NT2/D1 (cell line): Measurements from ENCODE around the gene CAPZB.

Experiments
- DNase-seq: peaks from one replicate; pipeline ENCODE4 v3.0.0-alpha.2; 2011; ENCODE audit warnings: low read depth, low spot score
- H3K27me3 ChIP-seq: 2 replicates; pipeline ENCODE4 v1.6.0; 2011; ENCODE audit warnings: mild to moderate bottlenecking; ENCODE audit not compliant: insufficient read length, insufficient read depth
- H3K36me3 ChIP-seq: 2 replicates; pipeline ENCODE4 v1.6.1; 2011; ENCODE audit warnings: mild to moderate bottlenecking, low read length, mixed read lengths; ENCODE audit not compliant: insufficient read depth, insufficient read length
- H3K4me1 ChIP-seq: 2 replicates; pipeline ENCODE4 v1.5.1; 2011; ENCODE audit not compliant: insufficient read depth, insufficient read length
- H3K4me3 ChIP-seq: 2 replicates; pipeline ENCODE4 v1.5.1; 2011; ENCODE audit warnings: low read depth; ENCODE audit not compliant: insufficient read length
- H3K9ac ChIP-seq: 2 replicates; pipeline ENCODE4 v1.6.0; 2011; ENCODE audit warnings: low read depth; ENCODE audit not compliant: insufficient read length
- H3K9me3 ChIP-seq: 2 replicates; pipeline ENCODE4 v1.5.1; 2011; ENCODE audit warnings: mild to moderate bottlenecking, low read length; ENCODE audit not compliant: insufficient read depth
- SUZ12 ChIP-seq: IDR thresholded peaks from 2 replicates; pipeline ENCODE4 v1.6.1; 2011; ENCODE audit not compliant: insufficient read length, insufficient read depth; ENCODE audit errors: extremely low read depth
- YY1 ChIP-seq: IDR thresholded peaks from 2 replicates; pipeline ENCODE4 v1.6.1; 2011; ENCODE audit not compliant: insufficient read length, insufficient read depth
- ZNF274 ChIP-seq: IDR thresholded peaks from 2 replicates; pipeline ENCODE4 v1.6.1; 2011; ENCODE audit warnings: mild to moderate bottlenecking, low read depth, low read length

CAPZB gene

DNA sequence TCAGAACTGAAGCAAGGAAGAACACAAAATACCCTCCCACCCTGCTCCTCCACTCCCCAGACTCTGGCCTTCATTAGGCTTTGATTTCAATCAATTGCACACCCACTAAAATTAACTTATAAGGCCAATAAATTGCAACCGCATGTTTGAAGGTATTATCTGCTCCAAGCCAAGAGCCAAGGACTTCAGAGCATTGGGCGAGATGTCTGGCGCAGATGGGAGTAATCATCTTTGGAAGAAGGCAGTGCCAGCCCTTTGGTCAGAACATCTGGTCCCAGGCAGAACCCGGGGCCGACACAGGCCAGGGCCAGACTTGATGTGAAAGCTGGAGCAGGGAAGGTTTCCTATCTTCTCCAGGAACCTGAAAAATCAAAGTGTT lies 113.2 kb downstream of the CAPZB start:
- Histone ChIP-seq H3K27me3 (no peaks in the 10 kb centered on the region), H3K9ac (no peak overlapping the region), H3K4me1 (no peaks in the 10 kb centered on the region), H3K4me3 (no peak overlapping the region), H3K9me3 (peaks cover 7% of the 10 kb centered on the region; the same call in 1 of the 2 replicates), H3K36me3 (peaks cover 74% of the 10 kb centered on the region)
- TF ChIP-seq SUZ12 (no peak), ZNF274 (no peak)
- DNase-seq: no peak

DNA sequence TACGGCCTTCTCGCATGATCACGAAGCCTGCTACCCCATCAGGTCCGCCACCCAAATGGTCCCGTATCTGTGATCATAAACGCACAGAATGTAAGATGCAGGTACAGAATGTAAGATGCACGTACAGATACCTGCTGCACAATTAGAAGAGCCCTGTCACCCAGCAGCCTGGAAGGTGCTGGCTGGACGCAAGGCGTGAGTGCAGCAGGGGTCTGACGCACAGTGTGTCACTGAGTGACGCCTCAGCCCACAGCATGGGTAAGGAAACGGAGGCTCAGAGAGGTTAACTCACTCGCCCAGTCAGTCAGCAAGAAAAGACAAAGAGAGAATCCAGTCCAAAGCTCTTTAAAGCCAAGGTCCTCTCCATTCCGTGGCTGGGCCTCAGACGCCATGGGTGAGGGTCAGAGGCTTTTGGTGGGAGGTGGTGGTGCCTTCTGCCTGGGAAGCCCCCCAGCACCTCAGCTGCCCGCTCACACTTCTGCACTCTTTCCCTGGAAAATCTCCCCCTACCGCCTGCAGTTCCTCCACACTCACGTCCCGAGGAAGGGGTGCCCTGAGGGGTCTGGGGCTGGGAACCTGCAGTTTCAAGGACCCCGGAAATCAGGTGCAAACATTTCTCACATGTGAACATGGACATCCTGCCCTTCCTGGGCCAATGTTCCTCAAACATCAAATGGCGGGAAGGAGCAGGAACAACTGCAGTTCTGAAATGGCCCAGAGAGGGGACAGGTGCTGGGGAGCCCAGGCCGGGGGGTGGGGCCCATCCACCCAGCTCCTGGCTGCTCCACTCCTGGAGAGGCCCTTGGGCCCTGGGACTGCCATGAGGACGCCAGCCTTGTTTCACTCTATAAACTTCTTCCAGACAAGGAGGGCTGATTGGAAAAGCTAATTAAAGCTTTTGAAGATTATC lies 113.9 kb downstream of the CAPZB start:
- no peak overlapping the region for H3K9ac ChIP-seq
- no peak overlapping the region for H3K4me3 ChIP-seq
- no peaks in the 10 kb centered on the region for H3K4me1 ChIP-seq
- TF ChIP-seq ZNF274: no peak
- TF ChIP-seq YY1: no peak
- no peak for DNase-seq
- peaks cover 71% of the 10 kb centered on the region for H3K36me3 ChIP-seq
- no peaks in the 10 kb centered on the region for H3K27me3 ChIP-seq
- H3K9me3 ChIP-seq: peaks cover under 1% of the 10 kb centered on the region; the same call in 1 of the 2 replicates

GRCh38 chr1:19370453-19371170 lies 114.7 kb downstream of the CAPZB start:
- Histone ChIP-seq H3K36me3 (peaks cover 63% of the 10 kb centered on the region), H3K4me1 (no peaks in the 10 kb centered on the region), H3K27me3 (no peaks in the 10 kb centered on the region), H3K4me3 (no peak overlapping the region), H3K9me3 (no peaks in the 10 kb centered on the region), H3K9ac (no peak overlapping the region)
- no peak for DNase-seq
- no peak for TF ChIP-seq ZNF274
- TF ChIP-seq SUZ12: no peak
- TF ChIP-seq YY1: no peak

GRCh38 chr1:19369396-19370090 lies 115.8 kb downstream of the CAPZB start:
- Histone ChIP-seq H3K36me3 (peaks cover 60% of the 10 kb centered on the region), H3K9ac (no peak overlapping the region), H3K4me3 (no peak overlapping the region), H3K4me1 (no peaks in the 10 kb centered on the region), H3K9me3 (no peaks in the 10 kb centered on the region), H3K27me3 (no peaks in the 10 kb centered on the region)
- DNase-seq: no peak
- TF ChIP-seq YY1 (no peak), ZNF274 (no peak), SUZ12 (no peak)

GRCh38 chr1:19368964-19369363 lies 116.4 kb downstream of the CAPZB start:
- H3K4me1 ChIP-seq: no peaks in the 10 kb centered on the region
- TF ChIP-seq YY1 (no peak), SUZ12 (no peak), ZNF274 (no peak)

GRCh38 chr1:19368050-19368449 lies 117.3 kb downstream of the CAPZB start:
- Histone ChIP-seq H3K9ac (no peak overlapping the region), H3K4me3 (no peak overlapping the region), H3K4me1 (no peaks in the 10 kb centered on the region), H3K27me3 (no peaks in the 10 kb centered on the region), H3K9me3 (no peaks in the 10 kb centered on the region), H3K36me3 (peaks cover 50% of the 10 kb centered on the region)
- DNase-seq: no peak
- TF ChIP-seq SUZ12: no peak
- no peak for TF ChIP-seq ZNF274
- TF ChIP-seq YY1: no peak

More at GRCh38 chr1:19368964-19369363, 116.4 kb downstream of the CAPZB start:
- H3K9me3 ChIP-seq: no peaks in the 10 kb centered on the region
- no peaks in the 10 kb centered on the region for H3K27me3 ChIP-seq
- H3K36me3 ChIP-seq: peaks cover 54% of the 10 kb centered on the region
- H3K4me3 ChIP-seq: no peak overlapping the region
- no peak overlapping the region for H3K9ac ChIP-seq
- no peak for DNase-seq
